Measurements from ENCODE around the gene CDH11.

CDH11 gene

GRCh38 chr16:64907844-64908243, 214.0 kb downstream of the CDH11 start:
- no peak for DNase-seq (ENCODE audit: low read depth)

GRCh38 chr16:64903770-64904169, 218.1 kb downstream of the CDH11 start:
- no peak for DNase-seq (ENCODE audit: low read depth)

- DNase-seq (ENCODE audit: low read depth): no peak
Observed at GRCh38 chr16:64900517-64900916, 221.3 kb downstream of the CDH11 start.

- DNase-seq (ENCODE audit: low read depth): no peak
Observed at GRCh38 chr16:64900019-64900418, 221.8 kb downstream of the CDH11 start.

GRCh38 chr16:64898159-64898558, 223.7 kb downstream of the CDH11 start:
- DNase-seq (ENCODE audit: low read depth): no peak
